Smooth muscle cell (in vitro differentiated cells): ENCODE measurements around the gene PPP2R5C. TPM values are rescaled to one million over a fixed set of nuclear protein-coding genes. Genes with fewer than 3 reads are reported as not detected.

ENCODE experiments used
- DNase-seq: peaks from one replicate; lab custom pipeline; 2025; ENCODE audit not compliant: unreplicated experiment; lab: John Stamatoyannopoulos, UW
- H2AFZ ChIP-seq: fragments of 200-600 bp; sonication (generic); 2 replicates; pipeline ENCODE4 v1.6.0; 2016; ENCODE audit warnings: antibody characterized with exemption, low read depth, mild to moderate bottlenecking
- H3F3A ChIP-seq: fragments of 200-600 bp; sonication (generic); 2 replicates; pipeline ENCODE4 v1.6.0; 2017; ENCODE audit warnings: antibody characterized with exemption, low read depth
- H3K27ac ChIP-seq: fragments of 200-600 bp; sonication (generic); 2 replicates; pipeline ENCODE4 v1.5.1; 2016; ENCODE audit warnings: low read depth, mild to moderate bottlenecking
- H3K27me3 ChIP-seq: fragments of 200-600 bp; sonication (generic); 2 replicates; pipeline ENCODE4 v1.6.1; 2016; ENCODE audit warnings: low read depth, mild to moderate bottlenecking
- H3K36me3 ChIP-seq: fragments of 200-600 bp; sonication (generic); 2 replicates; pipeline ENCODE4 v1.5.1; 2016; ENCODE audit warnings: low read depth
- H3K4me1 ChIP-seq: fragments of 200-600 bp; sonication (generic); 2 replicates; pipeline ENCODE4 v1.5.1; 2016; ENCODE audit warnings: low read depth
- H3K4me2 ChIP-seq: fragments of 200-600 bp; sonication (generic); 2 replicates; pipeline ENCODE4 v1.6.0; 2016; ENCODE audit warnings: mild to moderate bottlenecking
- H3K4me3 ChIP-seq: fragments of 200-600 bp; sonication (generic); 2 replicates; pipeline ENCODE4 v1.5.1; 2016; ENCODE audit warnings: mild to moderate bottlenecking
- H3K79me2 ChIP-seq: fragments of 200-600 bp; sonication (generic); 2 replicates; pipeline ENCODE4 v1.6.0; 2016; ENCODE audit warnings: low read depth, mild to moderate bottlenecking
- H3K9ac ChIP-seq: fragments of 200-600 bp; sonication (generic); 2 replicates; pipeline ENCODE4 v1.6.0; 2016; ENCODE audit warnings: low read depth
- H3K9me3 ChIP-seq: fragments of 200-600 bp; sonication (generic); replicated peaks from 2 replicates; pipeline ENCODE4 v1.5.1; 2016; ENCODE audit warnings: low read depth
- H4K20me1 ChIP-seq: fragments of 200-600 bp; sonication (generic); 2 replicates; pipeline ENCODE4 v1.6.0; 2016; ENCODE audit warnings: low read depth
- WGBS: methylation state at CpG from one replicate; pipeline ENCODE4 v1.1.7; 2016; ENCODE audit warnings: low lambda C conversion rate; 5-methylcytosine and 5-hydroxymethylcytosine counted together
- polyA plus RNA-seq: library from polyadenylated mRNA; unstranded; fragments of >200 nt; fragmentation: Nextera tagmentation; extraction: Ambion mirVana; gene quantifications from 2 replicates; pipeline ENCODE4 v1.2.1, GENCODE V29; 2016
- small RNA-seq: library from RNA; depleted of rRNA; stranded (forward); fragments of <200 nt; gene quantifications from one replicate; pipeline ENCODE3, GENCODE V24; 2014
- total RNA-seq: library from RNA; depleted of rRNA; stranded (reverse); fragments of >200 nt; gene quantifications from 2 replicates; pipeline ENCODE4 v1.2.3, GENCODE V29; 2014
- TF ChIP-seq, protein P1 (sequence below): fragments of 200-600 bp; sonication (generic); IDR thresholded peaks from 2 replicates; pipeline ENCODE4 v1.5.1; 2017; ENCODE audit warnings: borderline replicate concordance, mild to moderate bottlenecking, antibody characterized with exemption; ENCODE audit not compliant: insufficient read depth, poor library complexity, severe bottlenecking

The PPP2R5C gene
- total and polyA plus RNA-seq, 2 experiments from 2014 or later: 63.6 to 92.7 TPM

- H3K4me1 ChIP-seq: peaks cover 1% of the 10 kb centered on the region
- peaks cover 5% of the 10 kb centered on the region for H3K36me3 ChIP-seq
- no peak overlapping the region for H2AFZ ChIP-seq
- H3K4me3 ChIP-seq: peak overlapping the region; percentile 8
- TF ChIP-seq, protein P1, sequence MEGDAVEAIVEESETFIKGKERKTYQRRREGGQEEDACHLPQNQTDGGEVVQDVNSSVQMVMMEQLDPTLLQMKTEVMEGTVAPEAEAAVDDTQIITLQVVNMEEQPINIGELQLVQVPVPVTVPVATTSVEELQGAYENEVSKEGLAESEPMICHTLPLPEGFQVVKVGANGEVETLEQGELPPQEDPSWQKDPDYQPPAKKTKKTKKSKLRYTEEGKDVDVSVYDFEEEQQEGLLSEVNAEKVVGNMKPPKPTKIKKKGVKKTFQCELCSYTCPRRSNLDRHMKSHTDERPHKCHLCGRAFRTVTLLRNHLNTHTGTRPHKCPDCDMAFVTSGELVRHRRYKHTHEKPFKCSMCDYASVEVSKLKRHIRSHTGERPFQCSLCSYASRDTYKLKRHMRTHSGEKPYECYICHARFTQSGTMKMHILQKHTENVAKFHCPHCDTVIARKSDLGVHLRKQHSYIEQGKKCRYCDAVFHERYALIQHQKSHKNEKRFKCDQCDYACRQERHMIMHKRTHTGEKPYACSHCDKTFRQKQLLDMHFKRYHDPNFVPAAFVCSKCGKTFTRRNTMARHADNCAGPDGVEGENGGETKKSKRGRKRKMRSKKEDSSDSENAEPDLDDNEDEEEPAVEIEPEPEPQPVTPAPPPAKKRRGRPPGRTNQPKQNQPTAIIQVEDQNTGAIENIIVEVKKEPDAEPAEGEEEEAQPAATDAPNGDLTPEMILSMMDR: no peak
- H4K20me1 ChIP-seq: peaks cover 98% of the 10 kb centered on the region
- H3K9ac ChIP-seq: peak overlapping the region; percentile 88
- 29% methylated on average over 10 of the region's 10 CpGs for WGBS
- peak overlapping the region; percentile 96 for H3K27ac ChIP-seq
- DNase-seq: no peak
- no peaks in the 10 kb centered on the region for H3K27me3 ChIP-seq
- peak overlapping the region; percentile 70 for H3K4me2 ChIP-seq
- H3K79me2 ChIP-seq: peaks cover 98% of the 10 kb centered on the region
- peaks cover 5% of the 10 kb centered on the region for H3F3A ChIP-seq
- no peaks in the 10 kb centered on the region for H3K9me3 ChIP-seq
Observed at GRCh38 chr14:101972126-101972866, 210.8 kb downstream of the PPP2R5C start.

- no peak overlapping the region for H2AFZ ChIP-seq
- TF ChIP-seq, protein P1: no peak
- no peaks in the 10 kb centered on the region for H3K9me3 ChIP-seq
- peaks cover 98% of the 10 kb centered on the region for H3K79me2 ChIP-seq
- no peak overlapping the region for H3K4me3 ChIP-seq
- H3K27ac ChIP-seq: peak overlapping the region; percentile 96
- no peak overlapping the region for H3K4me2 ChIP-seq
- no peaks in the 10 kb centered on the region for H3K4me1 ChIP-seq
- DNase-seq: no peak
- H3K27me3 ChIP-seq: no peaks in the 10 kb centered on the region
- H3F3A ChIP-seq: peaks cover 5% of the 10 kb centered on the region
- H3K36me3 ChIP-seq: peaks cover 11% of the 10 kb centered on the region
- WGBS: 94% methylated on average over 7 of the region's 7 CpGs
- peak overlapping the region; percentile 88 for H3K9ac ChIP-seq
- peaks cover 98% of the 10 kb centered on the region for H4K20me1 ChIP-seq
Observed at GRCh38 chr14:101973356-101973755, 211.8 kb downstream of the PPP2R5C start.

DNA sequence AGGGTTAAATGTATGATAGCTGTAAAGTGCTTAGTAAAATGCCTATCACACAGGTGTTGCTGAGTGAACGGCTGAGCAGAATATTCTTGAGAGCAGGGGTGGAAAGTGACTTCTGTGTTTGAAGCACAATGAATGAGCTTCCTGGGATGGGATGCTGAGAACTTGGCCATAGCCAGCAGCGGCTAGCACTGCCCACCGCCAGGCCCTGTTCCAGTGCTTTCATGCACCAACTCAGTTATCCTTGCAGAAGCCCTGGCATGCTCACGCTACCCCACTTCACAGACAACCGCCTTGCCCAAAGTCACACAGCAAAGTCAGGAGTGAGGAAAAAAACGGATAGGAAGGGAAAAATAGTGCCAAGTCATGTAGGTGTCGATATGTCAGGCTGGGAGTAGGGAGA is 213.7 kb downstream of the PPP2R5C start:
- H3F3A ChIP-seq: peaks cover 11% of the 10 kb centered on the region
- WGBS: 96% methylated on average over 7 of the region's 7 CpGs
- H2AFZ ChIP-seq: no peak overlapping the region
- no peaks in the 10 kb centered on the region for H3K4me1 ChIP-seq
- TF ChIP-seq, protein P1: no peak
- no peaks in the 10 kb centered on the region for H3K9me3 ChIP-seq
- H3K27me3 ChIP-seq: no peaks in the 10 kb centered on the region
- H3K27ac ChIP-seq: peak overlapping the region; percentile 96
- no peak overlapping the region for H3K9ac ChIP-seq
- no peak overlapping the region for H3K4me2 ChIP-seq
- peaks cover 96% of the 10 kb centered on the region for H4K20me1 ChIP-seq
- H3K4me3 ChIP-seq: no peak overlapping the region
- H3K79me2 ChIP-seq: peaks cover 86% of the 10 kb centered on the region
- peaks cover 18% of the 10 kb centered on the region for H3K36me3 ChIP-seq
- no peak for DNase-seq

Small RNAs within 50 kb of the gene (small RNA-seq; reads per million reads assigned to genes)
- gene AL118558.2: 0.16 reads per million
- gene RNU6-790P: not detected

Other genes starting within 250 kb of the PPP2R5C start
- 35.4 and 36.5 TPM in 2 replicates for gene DIO3, start 200.2 kb upstream of the PPP2R5C start, total RNA-seq
- 21.0 and 25.6 TPM in 2 replicates for gene DIO3, start 200.2 kb upstream of the PPP2R5C start, polyA plus RNA-seq
- 399 and 408 TPM in 2 replicates for gene DYNC1H1, start 202.9 kb downstream of the PPP2R5C start, total RNA-seq
- gene DYNC1H1, start 202.9 kb downstream of the PPP2R5C start, polyA plus RNA-seq: 137 and 172 TPM in 2 replicates